Activated naive CD4-positive, alpha-beta T cell (primary cell): ENCODE results near the gene SUN3.

Experiments
- DNase-seq, 4 experiments: peaks; one replicate each; lab custom pipeline; 2025; lab: John Stamatoyannopoulos, UW

SUN3 gene

DNA sequence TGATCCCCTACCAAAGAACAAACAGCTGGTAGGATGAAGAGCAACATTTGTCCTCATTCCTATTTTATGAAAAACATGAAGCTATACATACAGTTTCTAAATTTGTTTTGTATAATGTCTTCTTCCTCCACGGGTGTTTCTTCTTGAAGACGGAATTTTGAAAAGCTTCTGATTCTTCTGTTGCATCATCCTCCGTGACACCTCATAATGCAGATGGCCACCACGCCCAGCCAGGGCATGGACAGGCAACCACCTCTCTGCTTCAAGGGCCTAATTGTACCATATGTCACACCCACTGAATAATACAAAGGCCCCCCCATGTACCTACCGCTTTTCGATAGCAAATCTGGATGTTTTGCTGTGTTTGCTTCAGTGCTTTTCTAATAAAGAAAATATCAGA lies at the start of gene SUN3:
Gene SUN3, minus strand, starts transcription at position 170 of the 400 bp plus-strand sequence. Its CDS starts 169 bp downstream, at position 1.
- DNase-seq = no peak

- DNase-seq = no peak
Observed at GRCh38 chr7:48078470-48078869, 49.6 kb upstream of the SUN3 start.

GRCh38 chr7:48077423-48077822 lies 48.5 kb upstream of the SUN3 start:
- no peak for DNase-seq

DNA sequence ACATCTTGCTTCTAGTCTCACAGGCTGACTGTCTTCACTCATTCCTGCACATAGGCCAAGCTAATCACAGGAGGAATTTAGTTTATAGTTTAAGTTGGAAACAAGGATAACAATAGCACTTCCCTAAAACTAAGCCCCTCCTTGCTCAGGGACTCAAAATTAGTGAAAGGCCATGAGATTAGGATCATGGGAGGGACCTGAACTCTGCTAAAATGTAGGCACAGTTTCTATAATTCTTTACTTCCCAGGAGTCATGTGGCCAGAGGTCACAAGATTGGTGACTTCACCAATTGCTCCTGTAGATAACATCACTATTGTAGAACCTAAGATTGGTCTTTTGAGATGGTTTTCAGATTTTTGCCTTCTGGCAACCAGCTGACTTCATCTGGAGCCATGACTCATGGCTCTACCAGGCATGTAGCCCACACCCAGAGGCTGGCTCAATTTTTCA lies 45.3 kb upstream of the SUN3 start:
- DNase-seq = no peak

- no peak for DNase-seq
Observed at GRCh38 chr7:48067475-48067874, 38.6 kb upstream of the SUN3 start.

- no peak for DNase-seq
Observed at GRCh38 chr7:48063985-48064384, 35.1 kb upstream of the SUN3 start.

GRCh38 chr7:48059706-48060105 lies 30.8 kb upstream of the SUN3 start:
- DNase-seq = no peak

GRCh38 chr7:48058990-48059389 lies 30.1 kb upstream of the SUN3 start:
- no peak for DNase-seq

GRCh38 chr7:48053736-48054135 lies 24.8 kb upstream of the SUN3 start:
- no peak for DNase-seq

DNA sequence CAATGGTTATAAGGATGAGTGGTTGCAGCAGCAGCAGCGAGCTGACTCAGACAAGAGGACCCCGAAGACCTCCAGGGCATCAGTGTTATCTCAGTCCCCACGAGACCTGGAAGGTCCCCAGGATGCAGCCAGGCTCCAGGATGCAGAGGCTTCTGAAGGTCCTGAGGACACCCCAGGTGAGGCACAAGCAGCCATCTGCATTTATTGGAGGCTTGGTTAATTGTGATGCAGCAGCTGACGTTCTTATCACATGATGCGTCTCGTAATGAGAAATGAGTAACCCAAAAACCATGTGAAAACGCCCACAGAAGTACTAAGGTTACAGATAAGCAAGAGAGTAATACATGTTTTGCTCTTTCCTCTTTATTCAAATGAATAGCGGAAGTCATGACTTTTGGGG lies 23.8 kb upstream of the SUN3 start:
- DNase-seq = no peak

DNA sequence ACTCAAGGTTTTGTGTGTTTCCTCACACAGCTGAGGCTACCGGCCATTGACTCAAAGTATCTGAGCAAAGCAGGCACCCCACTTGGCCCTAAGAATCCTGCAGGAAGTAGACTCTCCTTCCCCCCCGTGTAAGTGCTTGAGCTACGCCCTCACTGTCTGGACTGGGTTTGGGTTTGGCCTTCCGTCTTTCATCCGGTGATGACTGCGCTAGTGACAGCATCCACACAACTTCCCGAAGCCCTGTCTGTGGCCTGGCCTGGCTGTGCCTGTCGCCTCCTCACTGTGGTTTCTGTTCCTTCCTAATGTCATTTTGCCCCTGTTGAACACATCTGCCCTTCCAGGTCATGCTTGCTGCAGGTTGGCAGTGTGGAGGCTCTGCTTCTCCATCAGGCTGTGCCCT lies 20.9 kb upstream of the SUN3 start:
- DNase-seq = no peak

GRCh38 chr7:48048113-48048512 lies 19.2 kb upstream of the SUN3 start:
- no peak for DNase-seq

GRCh38 chr7:48046458-48046857 lies 17.6 kb upstream of the SUN3 start:
- peak in 1 of 4 experiments; percentile 11 for DNase-seq

GRCh38 chr7:48045195-48045765 lies 16.4 kb upstream of the SUN3 start:
- no peak for DNase-seq

- no peak for DNase-seq
Observed at GRCh38 chr7:48042636-48043035, 13.7 kb upstream of the SUN3 start.

GRCh38 chr7:48042216-48042615 lies 13.3 kb upstream of the SUN3 start:
- no peak for DNase-seq

DNA sequence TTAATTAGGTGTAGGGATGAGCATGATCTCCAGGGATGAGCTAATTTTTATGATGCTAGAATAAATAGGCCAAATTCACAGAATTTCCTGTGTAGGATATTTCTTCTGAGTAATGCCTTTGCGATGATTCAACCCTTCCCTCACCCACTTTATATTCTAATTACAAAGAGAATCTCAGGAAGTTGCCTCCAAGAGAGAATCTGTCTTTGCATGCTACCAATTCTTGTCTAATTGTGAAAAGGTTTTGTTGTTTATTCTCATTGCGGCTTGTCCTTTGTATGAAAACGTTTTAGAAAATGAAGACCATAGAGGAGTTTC lies 12.7 kb upstream of the SUN3 start:
- DNase-seq = no peak

GRCh38 chr7:48040944-48041652 lies 12.2 kb upstream of the SUN3 start:
- no peak for DNase-seq

DNA sequence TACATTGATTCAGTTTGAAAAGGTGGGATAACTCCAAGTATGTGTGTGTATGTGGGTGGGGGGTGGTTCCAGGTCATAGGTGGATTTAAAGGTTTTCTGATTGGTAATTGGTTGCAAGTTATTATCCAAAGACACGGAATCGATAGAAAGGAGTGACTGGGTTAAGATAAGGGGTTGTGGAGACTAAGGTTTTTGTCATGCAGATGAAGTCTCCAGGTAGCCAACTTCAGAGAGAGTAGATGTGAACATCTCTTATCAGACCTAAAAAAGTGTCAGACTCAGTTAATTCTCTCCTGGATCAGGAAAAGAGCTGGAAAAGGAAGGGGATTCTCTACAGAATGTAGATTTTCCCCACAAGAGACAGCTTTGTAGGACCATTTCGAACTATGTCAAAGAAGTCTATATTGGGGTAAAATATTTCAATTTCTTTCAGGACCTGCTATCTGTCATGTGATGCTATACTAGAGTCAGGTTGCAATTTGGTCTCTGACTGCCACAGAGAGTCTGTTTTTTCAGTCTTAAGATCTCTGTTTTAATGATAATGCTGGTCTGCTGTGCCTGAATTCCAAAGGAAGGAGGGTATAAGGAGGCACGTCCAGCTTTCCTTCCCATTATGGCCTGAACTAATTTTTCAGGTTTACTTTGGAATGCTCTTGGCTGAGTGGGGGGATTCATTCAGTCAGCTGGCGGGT lies 10.1 kb upstream of the SUN3 start:
- no peak for DNase-seq

GRCh38 chr7:48035967-48036478 lies 7.1 kb upstream of the SUN3 start:
- no peak for DNase-seq

DNA sequence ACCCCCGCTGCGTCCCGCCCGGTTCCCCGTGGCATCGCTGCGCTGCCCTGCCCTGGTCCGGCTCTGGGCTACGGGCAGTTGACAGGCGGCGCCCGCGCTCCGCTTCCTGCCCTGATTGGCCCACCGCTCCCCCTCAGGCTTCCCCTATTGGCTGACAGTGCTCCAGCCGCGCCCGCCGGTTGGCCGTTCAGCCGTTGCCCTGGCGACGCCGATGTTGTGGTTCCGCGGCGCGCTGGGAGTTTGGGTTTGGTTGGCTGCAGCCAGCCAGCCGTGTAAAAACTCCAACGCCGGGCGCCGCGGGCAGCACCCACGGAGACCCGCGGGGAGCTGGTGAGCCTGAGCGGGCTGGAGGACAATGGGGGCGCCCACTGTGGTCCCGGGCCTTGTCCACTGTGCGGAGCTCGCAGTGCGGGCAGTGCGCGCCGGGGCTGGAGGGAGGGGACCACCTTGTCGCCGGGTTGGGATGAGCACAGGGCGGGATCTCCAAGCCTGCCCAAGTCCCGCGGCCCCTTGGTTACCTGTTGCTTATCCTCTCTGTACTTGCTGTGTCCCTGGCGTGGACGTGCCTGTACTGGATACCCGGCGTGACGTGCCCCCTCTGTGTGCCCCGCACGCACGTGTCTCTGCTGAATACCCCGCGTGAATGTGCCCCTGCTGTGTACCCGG lies 6.5 kb upstream of the SUN3 start, which contains the start of gene C7orf57:
Gene C7orf57, plus strand, starts transcription at position 243 of the 666 bp plus-strand sequence. CDS start 766 bp downstream, outside the sequence.
- peak; percentile 59 to 78 (median 67) for DNase-seq

- no peak for DNase-seq
Observed at GRCh38 chr7:48033922-48034321, 5.0 kb upstream of the SUN3 start.
